ENCODE data around the gene HCFC1.

HCFC1 gene

DNA sequence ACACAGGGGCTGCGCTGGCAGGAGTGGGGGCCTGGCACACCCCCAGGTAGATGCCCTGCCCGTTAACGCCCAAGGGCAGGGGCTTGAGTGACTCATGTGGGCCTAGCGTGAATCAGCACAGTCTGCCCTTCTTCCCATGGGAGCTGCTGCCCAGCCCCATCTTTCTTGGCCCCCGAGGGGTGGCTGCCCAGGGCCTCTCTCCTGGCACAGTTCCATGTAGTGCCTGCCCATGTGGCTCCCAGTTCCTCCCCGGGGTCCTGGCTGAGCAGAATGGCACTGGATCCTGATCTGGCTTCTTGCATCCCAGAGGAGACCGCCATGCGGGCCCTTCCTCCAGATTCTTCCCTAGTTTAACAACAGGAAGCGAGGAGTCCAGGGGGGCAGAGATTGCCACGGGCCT, 69.2 kb downstream of the HCFC1 start:
- no peak for DNase-seq (ENCODE audit: low read depth)

DNA sequence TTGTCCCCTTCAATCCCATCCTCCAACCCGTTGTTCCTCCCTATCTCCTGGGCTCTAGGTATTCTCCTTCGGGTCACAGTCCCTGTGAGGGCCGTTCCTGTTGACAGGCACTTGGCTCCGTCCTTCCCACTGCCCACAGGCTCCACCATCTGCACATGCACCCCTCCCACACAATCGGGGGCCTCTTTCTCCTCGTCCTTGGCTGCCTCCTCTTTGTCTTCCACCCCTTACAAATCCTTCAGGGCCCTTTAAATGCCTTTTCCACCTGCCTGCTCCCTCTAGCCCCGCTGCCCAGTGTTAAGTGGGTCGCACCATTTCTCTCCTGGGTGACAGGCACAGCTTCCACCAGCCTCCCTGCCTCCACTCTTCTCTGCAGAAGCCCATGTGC, 69.9 kb downstream of the HCFC1 start:
- no peak for DNase-seq (ENCODE audit: low read depth)

GRCh38 chrX:153900831-153901752, 70.5 kb downstream of the HCFC1 start:
- DNase-seq (ENCODE audit: low read depth) = peak; percentile 65

DNA sequence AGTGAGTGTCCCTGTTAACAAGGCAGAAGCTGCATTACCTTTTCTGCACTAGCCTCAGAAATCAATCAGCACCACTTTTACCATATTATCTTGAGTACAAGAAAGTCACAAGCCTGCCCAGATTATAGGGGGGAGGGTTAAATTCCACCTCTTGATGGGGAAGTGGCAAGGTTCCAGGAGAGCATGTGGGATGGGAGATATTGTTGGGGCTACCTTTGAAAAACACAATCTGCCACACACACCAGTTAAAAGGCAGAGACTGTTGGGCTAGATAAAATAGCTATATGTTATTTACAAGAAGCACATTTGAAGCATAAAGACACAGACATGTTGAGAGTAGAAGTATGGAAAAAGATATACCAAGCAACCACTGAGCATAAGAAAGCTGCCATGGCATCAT, 73.7 kb downstream of the HCFC1 start:
- no peak for DNase-seq (ENCODE audit: low read depth)

All from HS-5 (cell line).